SH-SY5Y (cell line): Measurements from ENCODE around the gene GRIK2.

Experiments used
- GATA2 ChIP-seq: IDR thresholded peaks from 2 replicates; pipeline ENCODE4 v1.6.1; 2011; ENCODE audit warnings: mild to moderate bottlenecking, low read depth, low read length
- GATA3 ChIP-seq: IDR thresholded peaks from 2 replicates; pipeline ENCODE4 v1.6.1; 2011; ENCODE audit warnings: low read depth, mild to moderate bottlenecking, low read length, moderate library complexity

GRCh38 chr6:101401792-101402621 lies 8.5 kb downstream of the GRIK2 start:
- TF ChIP-seq GATA3 (no peak), GATA2 (no peak)
